WTC11 (cell line): Measurements from ENCODE around the gene VDAC1. TPM values are rescaled to one million over a fixed set of nuclear protein-coding genes. Genes with fewer than 3 reads are reported as not detected.

ENCODE experiments used
- ATAC-seq: fragments of 200-7000 bp; cut with Tn5 transposase; 2 replicates; pipeline ENCODE4 v1.10.0; 2021; ENCODE audit warnings: mild to moderate bottlenecking, moderate library complexity
- CTCF ChIA-PET: fragments of 300-600 bp; sonication (Branson Sonifier 250); formaldehyde crosslinking; loops from one replicate; lab custom pipeline; 2021; ENCODE audit warnings: antibody characterized with exemption; lab: Charles Lee
- POLR2A ChIA-PET: fragments of 350-600 bp; sonication (Branson Sonifier 250); formaldehyde crosslinking; loops from one replicate; lab custom pipeline; 2021; ENCODE audit warnings: antibody characterized with exemption; lab: Charles Lee
- DNase-seq: peaks from one replicate; pipeline ENCODE4 v3.0.0; 2021; ENCODE audit warnings: low spot score
- H3K27ac Mint-ChIP-seq: 2 replicates; pipeline ENCODE4 v1.8.0; 2021; ENCODE audit warnings: mixed read lengths
- H3K27me3 Mint-ChIP-seq: 2 replicates; pipeline ENCODE4 v1.8.0; 2021; ENCODE audit warnings: low read depth, mild to moderate bottlenecking, moderate library complexity, mixed read lengths
- H3K36me3 Mint-ChIP-seq: 2 replicates; pipeline ENCODE4 v1.8.0; 2021; ENCODE audit warnings: mixed read lengths
- H3K4me1 Mint-ChIP-seq: 2 replicates; pipeline ENCODE4 v1.8.0; 2022; ENCODE audit warnings: mixed read lengths
- H3K4me3 Mint-ChIP-seq: 2 replicates; pipeline ENCODE4 v1.8.0; 2021; ENCODE audit warnings: mild to moderate bottlenecking, moderate library complexity, mixed read lengths
- H3K9me3 Mint-ChIP-seq: 2 replicates; pipeline ENCODE4 v1.8.0; 2021; ENCODE audit warnings: mixed read lengths
- E2F1 ChIP-seq: sonication (generic); formaldehyde crosslinking; IDR thresholded peaks from 2 replicates; pipeline ENCODE4 v1.8.0; 2022; ENCODE audit warnings: mild to moderate bottlenecking, missing genetic modification reagents
- E2F4 ChIP-seq: sonication (generic); formaldehyde crosslinking; IDR thresholded peaks from 2 replicates; pipeline ENCODE4 v1.8.1; 2022; ENCODE audit warnings: low read depth, mild to moderate bottlenecking, moderate library complexity, missing genetic modification reagents, borderline replicate concordance
- E2F5 ChIP-seq: sonication (generic); formaldehyde crosslinking; IDR thresholded peaks from 2 replicates; pipeline ENCODE4 v1.8.1; 2022; ENCODE audit warnings: mild to moderate bottlenecking, moderate library complexity, missing genetic modification reagents
- ELF4 ChIP-seq: sonication (generic); formaldehyde crosslinking; IDR thresholded peaks from 2 replicates; pipeline ENCODE4 v1.8.1; 2022; ENCODE audit warnings: low read depth, mild to moderate bottlenecking, moderate library complexity, missing genetic modification reagents
- FOXK1 ChIP-seq: sonication (generic); formaldehyde crosslinking; IDR thresholded peaks from 2 replicates; pipeline ENCODE4 v1.8.0; 2022; ENCODE audit warnings: mild to moderate bottlenecking, moderate library complexity, missing genetic modification reagents
- GTF2I ChIP-seq: fragments of 250-450 bp; sonication (Bioruptor Pico); conservative IDR thresholded peaks from 2 replicates; pipeline ENCODE4 v1.4.0; 2021; ENCODE audit warnings: mild to moderate bottlenecking
- IRF2 ChIP-seq: sonication (generic); formaldehyde crosslinking; IDR thresholded peaks from 2 replicates; pipeline ENCODE4 v1.8.0; 2022; ENCODE audit warnings: low read depth, missing genetic modification reagents, borderline replicate concordance
- JAZF1 ChIP-seq: fragments of 250-450 bp; sonication (Bioruptor Pico); IDR thresholded peaks from 2 replicates; pipeline ENCODE4 v1.9.0; 2021; ENCODE audit warnings: moderate library complexity, mild to moderate bottlenecking, inconsistent platforms
- MYBL2 ChIP-seq: sonication (generic); formaldehyde crosslinking; IDR thresholded peaks from 2 replicates; pipeline ENCODE4 v1.8.1; 2023; ENCODE audit warnings: mild to moderate bottlenecking, moderate library complexity, missing genetic modification reagents
- NFATC4 ChIP-seq: fragments of 250-450 bp; sonication (Bioruptor Pico); IDR thresholded peaks from 2 replicates; pipeline ENCODE4 v1.9.0; 2021; ENCODE audit warnings: mild to moderate bottlenecking
- NFE2L1 ChIP-seq: sonication (generic); formaldehyde crosslinking; IDR thresholded peaks from 2 replicates; pipeline ENCODE4 v1.8.1; 2023; ENCODE audit warnings: missing genetic modification reagents
- NR1H2 ChIP-seq: sonication (generic); formaldehyde crosslinking; IDR thresholded peaks from 2 replicates; pipeline ENCODE4 v1.9.0; 2021; ENCODE audit warnings: mild to moderate bottlenecking, moderate library complexity, missing genetic modification reagents
- SMAD3 ChIP-seq: sonication (generic); formaldehyde crosslinking; IDR thresholded peaks from 2 replicates; pipeline ENCODE4 v1.8.0; 2022; ENCODE audit warnings: missing genetic modification reagents, mild to moderate bottlenecking, borderline replicate concordance
- SOX15 ChIP-seq: fragments of 250-450 bp; sonication (Bioruptor Pico); IDR thresholded peaks from 2 replicates; pipeline ENCODE4 v1.9.0; 2021; ENCODE audit warnings: mild to moderate bottlenecking
- STAT6 ChIP-seq: sonication (generic); formaldehyde crosslinking; conservative IDR thresholded peaks from 2 replicates; pipeline ENCODE4 v1.8.1; 2023; ENCODE audit warnings: mild to moderate bottlenecking, low read depth, missing genetic modification reagents, moderate library complexity
- TCF7 ChIP-seq: sonication (generic); formaldehyde crosslinking; IDR thresholded peaks from 2 replicates; pipeline ENCODE4 v1.8.0; 2022; ENCODE audit warnings: mild to moderate bottlenecking, low read depth, missing genetic modification reagents, moderate library complexity
- USF2 ChIP-seq: sonication (generic); formaldehyde crosslinking; IDR thresholded peaks from 2 replicates; pipeline ENCODE4 v1.8.1; 2023; ENCODE audit warnings: mild to moderate bottlenecking, missing genetic modification reagents, moderate library complexity
- ZBTB43 ChIP-seq: sonication (generic); formaldehyde crosslinking; IDR thresholded peaks from 2 replicates; pipeline ENCODE4 v1.8.1; 2023; ENCODE audit warnings: mild to moderate bottlenecking, missing genetic modification reagents
- ZNF263 ChIP-seq: sonication (generic); formaldehyde crosslinking; IDR thresholded peaks from 2 replicates; pipeline ENCODE4 v1.8.1; 2022; ENCODE audit warnings: low read depth, mild to moderate bottlenecking, moderate library complexity, missing genetic modification reagents
- ZNF317 ChIP-seq: sonication (generic); formaldehyde crosslinking; IDR thresholded peaks from 2 replicates; pipeline ENCODE4 v1.8.1; 2023; ENCODE audit warnings: low read depth, mild to moderate bottlenecking, moderate library complexity, missing genetic modification reagents, borderline replicate concordance
- ZNF425 ChIP-seq: fragments of 250-450 bp; sonication (Bioruptor Pico); conservative IDR thresholded peaks from 2 replicates; pipeline ENCODE4 v1.9.0; 2021; ENCODE audit warnings: mild to moderate bottlenecking
- total RNA-seq: library from RNA; stranded (reverse); gene quantifications from 3 replicates; pipeline ENCODE4 v1.2.3, GENCODE V29; 2021

Gene VDAC1
- total RNA-seq, 1 experiment from 2014 or later = 274 TPM

- TF ChIP-seq IRF2 (CRISPR knock-in tag) (no peak), FOXK1 (no peak), GTF2I (CRISPR knock-in tag) (no peak), ELF4 (CRISPR knock-in tag) (no peak)
These were observed 24.1 kb downstream of the VDAC1 start (continued) for GRCh38 chr5:133980652-133981051.

- no peak for DNase-seq
- no peak overlapping the region for H3K4me3 Mint-ChIP-seq
- H3K27me3 Mint-ChIP-seq = no peaks in the 10 kb centered on the region
- POLR2A ChIA-PET = interaction anchor here (0.7 kb wide), 1 partner anchor 709 kb away, joined by 7 read pairs; no protein-coding TSS in a partner anchor
- no peak for TF ChIP-seq E2F5 (CRISPR knock-in tag)
- no peak for TF ChIP-seq ZNF263
- TF ChIP-seq JAZF1 (CRISPR knock-in tag) = no peak
- no peak for TF ChIP-seq STAT6 (CRISPR knock-in tag)
- no peak for TF ChIP-seq ZNF425
- no peak for TF ChIP-seq E2F4
- no peak for TF ChIP-seq NFE2L1 (CRISPR knock-in tag)
- TF ChIP-seq FOXK1 = no peak
- TF ChIP-seq SOX15 (CRISPR knock-in tag) = no peak
- TF ChIP-seq MYBL2 = no peak
- no peak for TF ChIP-seq SMAD3 (CRISPR knock-in tag)
- no peak for TF ChIP-seq USF2 (CRISPR knock-in tag)
- TF ChIP-seq E2F1 (CRISPR knock-in tag) = no peak
- no peak for TF ChIP-seq ZBTB43 (CRISPR knock-in tag)
- no peak for TF ChIP-seq TCF7 (CRISPR knock-in tag)
- no peak for TF ChIP-seq NFATC4
- no peak for TF ChIP-seq ZNF317 (CRISPR knock-in tag)
- no peak for TF ChIP-seq NR1H2
- TF ChIP-seq, all 79 proteins: peak for 0
- Mint-ChIP-seq H3K4me1 (0 out of 2 replicates have a peak, but pooled peaks cover 3% of the 10 kb centered on the region), H3K9me3 (no peaks in the 10 kb centered on the region), H3K27ac (no peak overlapping the region), H3K36me3 (peaks cover 64% of the 10 kb centered on the region)
- ATAC-seq = no peak
- CTCF ChIA-PET = interaction anchor here (0.6 to 4.4 kb wide), 5 partner anchors 18 to 1456 kb away, joined by 3 to 43 read pairs (median 4); partner anchors contain the start of gene VDAC1
These were observed 25.8 kb downstream of the VDAC1 start for GRCh38 chr5:133978943-133979342.
